Neuronal stem cell (in vitro differentiated cells): ENCODE data around the gene PHF1.
A peak's percentile ranks its signal among the peaks of the same experiment; 100 is the strongest.

ENCODE experiments used
- DNase-seq: peaks from one replicate; pipeline ENCODE4 v3.0.0-alpha.2; 2013; ENCODE audit warnings: low spot score
- H2AFZ ChIP-seq: one replicate; pipeline ENCODE4 v1.6.1; 2013; ENCODE audit warnings: mild to moderate bottlenecking, low read length, inconsistent platforms
- H2AK5ac ChIP-seq: 2 replicates; pipeline ENCODE4 v1.6.1; 2013; ENCODE audit warnings: low read depth, mild to moderate bottlenecking, inconsistent platforms, low read length, moderate library complexity, mixed read lengths
- H2BK120ac ChIP-seq: 2 replicates; pipeline ENCODE4 v1.6.1; 2013; ENCODE audit warnings: low read depth, mild to moderate bottlenecking, inconsistent platforms, low read length, moderate library complexity, mixed read lengths
- H2BK12ac ChIP-seq: one replicate; pipeline ENCODE4 v1.6.1; 2013; ENCODE audit warnings: low read length, inconsistent platforms
- H2BK15ac ChIP-seq: 2 replicates; pipeline ENCODE4 v1.6.1; 2013; ENCODE audit warnings: mild to moderate bottlenecking, low read length, inconsistent platforms, mixed read lengths
- H2BK5ac ChIP-seq: one replicate; pipeline ENCODE4 v1.6.1; 2013; ENCODE audit warnings: inconsistent platforms, mild to moderate bottlenecking, low read length, moderate library complexity
- H3K14ac ChIP-seq: one replicate; pipeline ENCODE4 v1.6.1; 2013; ENCODE audit warnings: low read length, inconsistent platforms
- H3K18ac ChIP-seq: 2 replicates; pipeline ENCODE4 v1.6.1; 2013; ENCODE audit warnings: low read length, inconsistent platforms
- H3K23ac ChIP-seq: 2 replicates; pipeline ENCODE4 v1.6.1; 2013; ENCODE audit warnings: low read depth, mild to moderate bottlenecking, mixed read lengths, low read length, inconsistent platforms; ENCODE audit not compliant: poor library complexity
- H3K27ac ChIP-seq: replicated peaks from 3 replicates; pipeline ENCODE4 v1.5.1; 2013; ENCODE audit warnings: low read length, inconsistent platforms
- H3K27me3 ChIP-seq, 3 experiments: 2 replicates each; pipeline ENCODE4 v1.6.1; 2013; ENCODE audit warnings: low read length in 3 of 3, mild to moderate bottlenecking in 2 of 3, inconsistent platforms in 1 of 3, low read depth in 1 of 3, mixed read lengths in 1 of 3, moderate library complexity in 1 of 3; ENCODE audit not compliant: control insufficient read depth in 3 of 3, insufficient read depth in 3 of 3
- H3K36me3 ChIP-seq, 2 donors: replicated peaks in 1 of 2; 2 replicates each; pipeline ENCODE4 v1.6.1; 2013; ENCODE audit warnings: low read length in 2 of 2; ENCODE audit not compliant: control insufficient read depth in 2 of 2, insufficient read depth in 2 of 2
- H3K4ac ChIP-seq: 2 replicates; pipeline ENCODE4 v1.6.1; 2013; ENCODE audit warnings: inconsistent platforms, mild to moderate bottlenecking, low read length, moderate library complexity
- H3K4me1 ChIP-seq, 2 donors: 1 replicate in 1 of 2; 2 replicates in 1 of 2; pipeline ENCODE4 v1.6.1; 2013; ENCODE audit warnings: low read length in 2 of 2, low read depth in 1 of 2; ENCODE audit not compliant: control insufficient read depth in 2 of 2, insufficient read depth in 1 of 2
- H3K4me2 ChIP-seq: one replicate; pipeline ENCODE4 v1.6.1; 2013; ENCODE audit warnings: mild to moderate bottlenecking, low read length, inconsistent platforms; ENCODE audit not compliant: insufficient read depth, poor library complexity, severe bottlenecking
- H3K4me3 ChIP-seq, 2 donors: 2 replicates each; pipeline ENCODE4 v1.5.1; 2013; ENCODE audit warnings: low read length in 2 of 2, mild to moderate bottlenecking in 2 of 2, inconsistent platforms in 1 of 2, moderate library complexity in 1 of 2
- H3K79me1 ChIP-seq: one replicate; pipeline ENCODE4 v1.6.1; 2013; ENCODE audit warnings: low read depth, mild to moderate bottlenecking, inconsistent platforms, low read length, moderate library complexity
- H3K9ac ChIP-seq: one replicate; pipeline ENCODE4 v1.6.1; 2013; ENCODE audit warnings: mild to moderate bottlenecking, low read depth, low read length, inconsistent platforms; ENCODE audit not compliant: poor library complexity
- H3K9me3 ChIP-seq, 2 donors: replicated peaks in 1 of 2; 2 replicates each; pipeline versions ENCODE3 to v1.6.1; 2013; ENCODE audit warnings: low read length in 2 of 2, mild to moderate bottlenecking in 2 of 2, inconsistent platforms in 1 of 2, low read depth in 1 of 2, mixed read lengths in 1 of 2, moderate library complexity in 1 of 2; ENCODE audit not compliant: control insufficient read depth in 2 of 2, insufficient read depth in 1 of 2
- H4K8ac ChIP-seq: one replicate; pipeline ENCODE4 v1.6.1; 2013; ENCODE audit warnings: low read depth, mild to moderate bottlenecking, inconsistent platforms, low read length, moderate library complexity
- H4K91ac ChIP-seq: one replicate; pipeline ENCODE4 v1.6.1; 2013; ENCODE audit warnings: low read length, low read depth, mild to moderate bottlenecking, inconsistent platforms; ENCODE audit not compliant: poor library complexity
- WGBS, 2 donors: extraction: QIAGEN DNeasy Blood & Tissue Kit; methylation state at CpG; one replicate each; pipeline ENCODE4 v1.1.7; 2013; ENCODE audit warnings: missing lambda C conversion rate in 2 of 2, mixed read lengths in 1 of 2; ENCODE audit not compliant: insufficient read length in 2 of 2, insufficient replicate concordance in 1 of 2; ENCODE audit errors: extremely low coverage in 2 of 2; 5-methylcytosine and 5-hydroxymethylcytosine counted together

Gene PHF1

DNA sequence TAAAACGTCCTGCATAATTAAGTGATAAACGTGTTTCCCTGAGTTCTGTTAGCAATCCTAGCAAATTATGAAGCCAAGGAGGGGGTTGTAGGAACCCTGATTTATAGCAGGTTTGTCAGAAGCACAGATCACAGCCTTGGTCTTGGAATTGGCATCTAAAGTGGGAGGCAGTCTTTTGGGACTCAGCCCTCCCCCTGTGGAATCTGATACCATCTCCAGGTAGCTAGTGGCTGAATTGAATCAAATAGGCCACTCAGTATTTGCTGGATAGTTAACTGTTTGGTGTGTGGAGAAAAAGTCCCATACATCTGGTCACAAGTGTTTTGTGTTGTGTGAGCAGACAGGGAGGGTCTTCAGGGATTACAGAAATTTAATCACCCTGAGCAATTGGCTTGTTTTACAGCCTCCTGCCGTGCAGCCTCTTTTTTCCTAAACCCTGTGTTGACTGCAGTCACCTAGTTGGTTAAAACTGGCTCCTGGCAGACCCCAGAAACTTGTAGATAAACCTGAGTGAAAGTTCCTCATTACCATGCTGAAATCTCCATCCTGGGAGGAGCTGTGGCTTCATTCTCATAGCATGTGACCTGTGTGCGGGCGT lies 38.2 kb upstream of the PHF1 start:
- no peak overlapping the region for H3K27ac ChIP-seq
- no peak for DNase-seq
- peaks cover 0 to 5% of the 10 kb centered on the region in 2 donors for H3K4me1 ChIP-seq
- H4K91ac ChIP-seq: no peak overlapping the region
- H3K27me3 ChIP-seq: peaks cover 0 to 10% (median 0%) of the 10 kb centered on the region in 3 experiments
- H4K8ac ChIP-seq: no peak overlapping the region
- H2AFZ ChIP-seq: peak overlapping the region; percentile 25
- no peak overlapping the region for H3K14ac ChIP-seq
- H2BK12ac ChIP-seq: no peak overlapping the region
- WGBS, 2 donors: no CpG with 5 or more reads among the region's 5 CpGs
- no peak overlapping the region for H2BK120ac ChIP-seq
- H3K23ac ChIP-seq: no peak overlapping the region
- H2BK5ac ChIP-seq: no peak overlapping the region
- no peak overlapping the region for H2BK15ac ChIP-seq
- H3K9ac ChIP-seq: no peak overlapping the region
- H3K4me2 ChIP-seq: no peak overlapping the region
- H3K4ac ChIP-seq: no peak overlapping the region
- H3K9me3 ChIP-seq: no peaks in the 10 kb centered on the region
- no peak overlapping the region for H3K4me3 ChIP-seq
- H3K18ac ChIP-seq: no peak overlapping the region
- no peak overlapping the region for H2AK5ac ChIP-seq
- H3K36me3 ChIP-seq: no peaks in the 10 kb centered on the region
- no peaks in the 10 kb centered on the region for H3K79me1 ChIP-seq

DNA sequence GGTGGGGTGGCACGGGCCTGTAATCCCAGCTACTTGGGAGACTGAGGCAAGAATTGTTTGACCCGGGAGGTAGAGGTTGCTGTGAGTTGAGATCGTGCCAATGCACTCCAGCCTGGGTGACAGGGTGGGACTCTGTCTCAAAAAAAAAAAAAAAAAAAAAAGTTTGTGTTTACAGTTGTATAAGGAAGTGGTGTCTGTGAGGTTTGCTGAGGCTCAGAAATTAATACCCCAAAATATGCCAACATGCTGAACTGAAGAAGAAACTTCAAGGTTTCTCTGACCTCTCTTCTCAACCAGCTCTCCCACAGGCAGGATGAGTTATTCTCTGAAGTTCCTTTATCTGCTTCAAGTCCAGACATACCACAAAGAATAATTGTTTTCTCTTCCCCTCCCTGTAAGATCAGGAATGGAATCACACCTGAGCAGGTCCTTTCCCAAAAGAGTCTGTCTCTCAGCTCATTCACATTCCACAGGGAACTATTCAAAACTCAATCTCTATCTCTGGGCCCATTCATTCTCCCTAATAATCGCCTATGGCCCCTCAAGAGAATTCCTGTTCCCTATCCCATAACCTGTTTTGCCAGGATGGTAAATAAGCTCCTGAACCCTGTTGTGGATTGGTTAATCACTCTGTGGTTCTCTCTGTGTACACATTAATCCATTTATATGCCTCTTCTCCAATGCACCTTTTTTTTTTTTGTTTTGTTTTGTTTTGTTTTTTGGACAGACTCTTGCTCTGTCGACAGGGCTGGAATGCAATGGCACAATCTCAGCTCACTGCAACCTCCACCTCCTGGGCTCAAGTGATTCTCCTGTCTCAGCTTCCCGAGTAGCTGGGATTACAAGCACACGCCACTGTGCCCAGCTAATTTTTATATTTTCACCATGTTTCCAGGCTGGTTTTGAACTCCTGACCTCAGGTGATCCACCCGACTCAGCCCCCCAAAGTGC lies 36.6 kb upstream of the PHF1 start:
- no peaks in the 10 kb centered on the region for H3K36me3 ChIP-seq
- no CpG with 5 or more reads among the region's 8 CpGs for WGBS, 2 donors
- H3K14ac ChIP-seq: no peak overlapping the region
- no peak overlapping the region for H2AFZ ChIP-seq
- no peak overlapping the region for H3K4me2 ChIP-seq
- no peak overlapping the region for H2BK12ac ChIP-seq
- no peak overlapping the region for H4K91ac ChIP-seq
- no peak overlapping the region for H3K4ac ChIP-seq
- H3K9me3 ChIP-seq: no peaks in the 10 kb centered on the region
- no peak overlapping the region for H3K18ac ChIP-seq
- H2BK5ac ChIP-seq: no peak overlapping the region
- H3K4me3 ChIP-seq: no peak overlapping the region
- DNase-seq: no peak
- no peak overlapping the region for H3K23ac ChIP-seq
- H3K4me1 ChIP-seq: peaks cover 0 to 5% of the 10 kb centered on the region in 2 donors
- H3K79me1 ChIP-seq: no peaks in the 10 kb centered on the region
- H2AK5ac ChIP-seq: no peak overlapping the region
- H3K9ac ChIP-seq: no peak overlapping the region
- H3K27me3 ChIP-seq: peaks cover 0 to 10% (median 0%) of the 10 kb centered on the region in 3 experiments
- no peak overlapping the region for H2BK15ac ChIP-seq
- H4K8ac ChIP-seq: no peak overlapping the region
- H3K27ac ChIP-seq: no peak overlapping the region
- H2BK120ac ChIP-seq: no peak overlapping the region

DNA sequence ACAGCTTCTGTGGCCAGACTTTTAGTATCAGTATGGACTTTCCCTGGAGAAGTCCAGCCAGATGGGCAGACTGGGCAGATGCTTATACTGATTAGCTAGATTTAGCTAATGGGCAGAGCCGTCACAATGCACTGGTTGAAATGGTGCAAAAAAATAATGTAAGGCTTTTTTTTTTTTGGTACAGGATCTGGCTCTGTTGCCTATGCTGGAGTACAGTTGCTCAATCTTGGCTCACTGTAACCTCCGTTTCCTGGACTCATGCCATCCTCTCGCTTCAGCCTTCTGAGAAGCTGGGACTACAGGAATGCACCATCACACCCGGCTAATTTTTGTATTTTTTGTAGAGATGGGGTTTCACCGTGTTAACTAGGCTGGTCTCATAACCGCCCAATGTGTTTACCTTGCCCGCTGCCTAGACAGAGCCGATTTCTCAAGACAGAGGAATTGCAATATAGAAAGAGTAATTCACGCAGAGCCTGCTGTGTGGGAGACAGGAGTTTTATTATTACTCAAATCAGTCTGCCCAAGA lies 35.6 kb upstream of the PHF1 start:
- Histone ChIP-seq H2AK5ac (no peak overlapping the region), H3K23ac (no peak overlapping the region), H3K4me2 (no peak overlapping the region), H3K4ac (no peak overlapping the region), H3K4me3 (no peak overlapping the region), H3K27me3 (peaks cover 0 to 10% (median 0%) of the 10 kb centered on the region in 3 experiments), H2AFZ (no peak overlapping the region), H3K4me1 (peaks cover 0 to 5% of the 10 kb centered on the region in 2 donors), H3K18ac (no peak overlapping the region), H2BK15ac (no peak overlapping the region), H4K8ac (no peak overlapping the region), H3K36me3 (no peaks in the 10 kb centered on the region), H3K79me1 (no peaks in the 10 kb centered on the region), H3K9ac (no peak overlapping the region), H3K27ac (no peak overlapping the region), H2BK120ac (no peak overlapping the region), H3K14ac (no peak overlapping the region), H2BK5ac (no peak overlapping the region), H2BK12ac (no peak overlapping the region), H4K91ac (no peak overlapping the region), H3K9me3 (no peaks in the 10 kb centered on the region)
- DNase-seq: no peak
- no CpG with 5 or more reads among the region's 9 CpGs for WGBS, 2 donors

DNA sequence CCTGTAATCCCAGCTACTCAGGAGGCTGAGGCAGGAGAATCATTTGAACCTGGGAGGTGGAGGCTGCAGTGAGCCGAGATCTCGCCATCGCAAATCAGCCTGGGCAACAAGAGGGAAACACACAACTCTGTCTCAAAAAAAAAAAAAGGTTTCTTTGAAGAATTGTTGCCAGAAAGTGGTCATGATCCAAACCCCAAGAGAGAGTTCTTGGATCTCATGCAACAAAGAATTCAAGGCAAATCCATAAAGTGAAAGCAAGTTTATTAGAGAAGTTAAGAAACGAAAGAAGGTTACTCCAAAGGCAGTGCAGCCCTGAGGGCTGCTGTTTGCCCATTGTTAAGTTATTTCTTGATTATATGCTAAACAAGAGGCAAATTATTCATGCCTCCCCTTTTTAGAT lies 33.6 kb upstream of the PHF1 start:
- no peaks in the 10 kb centered on the region for H3K36me3 ChIP-seq

More for the DNA sequence above, 33.6 kb upstream of the PHF1 start:
- Histone ChIP-seq H2BK5ac (no peak overlapping the region), H2BK12ac (no peak overlapping the region), H3K14ac (no peak overlapping the region), H4K8ac (no peak overlapping the region), H2BK120ac (no peak overlapping the region), H3K18ac (no peak overlapping the region), H3K27me3 (peaks cover 0 to 10% (median 0%) of the 10 kb centered on the region in 3 experiments), H3K9me3 (no peaks in the 10 kb centered on the region), H3K27ac (no peak overlapping the region), H3K4ac (no peak overlapping the region), H2BK15ac (no peak overlapping the region), H2AK5ac (no peak overlapping the region), H3K79me1 (no peaks in the 10 kb centered on the region), H3K4me1 (peaks cover 0 to 5% of the 10 kb centered on the region in 2 donors), H2AFZ (peak overlapping the region; percentile 69), H4K91ac (no peak overlapping the region), H3K9ac (no peak overlapping the region), H3K4me3 (no peak overlapping the region), H3K4me2 (no peak overlapping the region), H3K23ac (no peak overlapping the region)
- DNase-seq: no peak
- WGBS, 2 donors: no CpG with 5 or more reads among the region's 4 CpGs
